Posterior cingulate gyrus (tissue), 11 donors: Measurements from ENCODE around the gene SIVA1.
A peak's percentile ranks its signal among the peaks of the same experiment; 100 is the strongest.

ENCODE experiments used
- DNase-seq, 10 donors: peaks; one replicate each; pipeline versions ENCODE4 v3.0.0 to v3.0.0-alpha.2; 2020 to 2021; ENCODE audit warnings: mixed read lengths in 3 of 10
- intact Hi-C: fragments of 100-400 bp; cut with DNase I; formaldehyde crosslinking; loops from one replicate; pipeline ENCODE4 v1.15.1; 2023

The SIVA1 gene

DNA sequence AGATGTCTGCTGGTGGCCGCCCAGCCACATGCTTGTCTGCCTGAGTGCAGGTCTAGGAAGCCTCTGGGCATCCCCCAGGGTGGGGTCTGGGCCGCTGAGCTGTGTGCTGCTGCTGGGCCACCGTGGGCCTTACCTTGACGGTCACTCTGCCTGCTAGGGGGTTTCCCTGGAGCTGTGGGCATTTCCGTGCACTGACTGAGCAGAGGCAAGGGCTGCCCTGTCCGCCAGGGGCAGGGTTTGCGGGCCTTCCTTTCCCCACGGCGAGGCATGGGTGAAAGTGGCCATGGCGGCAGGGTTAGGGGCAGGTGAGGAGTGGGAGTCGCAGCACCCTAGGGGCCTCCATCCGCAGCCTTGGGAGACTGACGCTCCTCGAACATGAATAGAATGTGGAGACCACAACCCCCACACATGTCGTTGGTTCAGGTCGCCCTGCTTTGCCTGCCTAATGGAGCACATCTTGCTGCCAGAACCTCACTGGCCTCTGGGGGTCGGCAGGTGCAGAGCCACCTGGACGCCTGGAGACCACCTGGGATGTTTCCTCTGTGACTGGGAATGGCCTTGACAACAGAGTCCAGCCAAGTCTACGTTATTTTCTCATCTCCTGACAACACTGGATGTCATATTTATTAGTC lies 50.4 kb downstream of the SIVA1 start:
- DNase-seq: no peak
- intact Hi-C loops: no loop called here

DNA sequence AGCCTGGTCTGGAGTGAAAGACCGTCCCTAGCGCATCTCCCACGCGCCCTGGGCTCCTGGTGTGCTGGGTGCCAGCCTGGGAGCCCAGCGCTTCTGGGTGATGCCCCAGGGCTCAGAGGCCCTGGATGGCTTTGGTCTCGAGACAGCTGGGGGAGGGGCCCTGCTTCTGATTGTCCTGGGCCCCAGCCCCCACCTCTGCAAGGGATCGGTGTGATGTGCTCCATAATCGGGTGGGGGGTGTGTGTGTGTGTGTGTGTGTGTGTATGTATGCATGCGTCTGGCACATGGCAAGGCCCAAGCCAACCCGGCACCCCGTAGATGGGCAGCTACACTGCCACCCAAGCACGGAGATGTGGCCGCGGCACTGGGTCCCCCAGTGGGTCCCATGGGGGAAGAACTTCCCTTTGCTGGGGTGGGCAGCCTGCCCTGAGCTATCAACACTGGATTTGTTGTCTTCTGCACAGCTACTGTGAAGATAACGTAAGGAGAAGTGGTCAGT lies 51.0 kb downstream of the SIVA1 start:
- DNase-seq: no peak
- intact Hi-C loops: no loop called here

DNA sequence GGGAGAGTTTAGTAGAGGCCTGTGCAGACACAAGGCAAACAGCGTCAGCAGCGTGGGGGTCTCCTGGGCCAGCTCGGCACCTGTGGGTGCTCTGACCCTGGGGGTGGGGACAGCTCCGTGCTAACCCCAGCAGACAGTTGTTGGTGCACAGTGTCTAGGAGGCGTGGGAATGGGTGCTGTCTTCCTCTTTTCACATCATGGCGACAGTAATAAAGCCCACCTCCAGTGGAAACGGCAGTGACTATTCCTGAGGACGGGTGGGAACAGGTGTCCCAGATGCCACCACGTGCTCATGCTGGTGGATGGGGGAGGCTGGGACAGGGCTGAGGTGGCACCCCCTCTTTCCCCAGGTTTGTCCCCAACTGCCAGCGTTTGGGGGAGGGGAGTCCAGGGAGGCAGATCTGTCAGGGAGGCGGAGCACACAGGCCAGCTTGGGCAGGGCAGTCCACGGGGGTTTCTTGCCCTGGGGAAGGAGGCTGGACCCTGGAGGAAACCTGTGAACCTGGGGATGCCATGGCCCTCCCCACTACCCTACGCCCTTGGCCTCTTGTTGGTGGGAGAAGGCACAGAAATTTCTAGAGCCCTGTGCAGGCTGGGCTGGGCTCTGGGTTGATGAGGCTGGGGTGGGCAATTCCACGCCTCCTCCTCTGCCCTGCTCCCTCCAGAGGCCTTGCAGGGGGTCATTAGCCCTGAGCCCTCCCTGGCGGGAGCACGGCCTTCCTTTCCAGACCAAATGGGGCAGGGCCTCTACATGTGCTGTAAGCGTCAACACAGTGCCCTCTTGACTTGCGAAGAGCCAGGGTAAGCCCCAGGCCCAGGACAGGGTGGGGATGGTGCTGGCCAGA lies 51.8 kb downstream of the SIVA1 start:
- DNase-seq: no peak
- intact Hi-C loops: no loop called here

DNA sequence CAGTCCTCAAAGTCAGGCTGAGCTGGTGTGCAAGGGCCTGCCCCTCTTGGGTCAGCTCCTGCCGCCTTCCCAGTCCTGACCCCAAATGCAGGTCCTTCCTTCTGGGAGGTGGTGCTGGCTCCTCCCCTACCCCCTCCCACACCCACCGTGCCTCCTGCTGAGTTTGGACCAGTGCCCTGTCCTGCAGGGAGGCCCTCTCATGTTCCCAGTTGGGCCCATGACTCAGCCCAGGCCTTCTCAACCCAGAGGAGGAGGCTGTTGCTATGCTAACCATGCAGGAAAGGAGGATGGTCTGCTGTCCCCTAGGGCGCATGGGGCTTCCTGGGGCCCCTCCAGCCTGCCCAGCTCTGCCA lies 52.4 kb downstream of the SIVA1 start:
- peak in 2 of 10 donors; percentile 5 to 64 for DNase-seq
- intact Hi-C loops: no loop called here

DNA sequence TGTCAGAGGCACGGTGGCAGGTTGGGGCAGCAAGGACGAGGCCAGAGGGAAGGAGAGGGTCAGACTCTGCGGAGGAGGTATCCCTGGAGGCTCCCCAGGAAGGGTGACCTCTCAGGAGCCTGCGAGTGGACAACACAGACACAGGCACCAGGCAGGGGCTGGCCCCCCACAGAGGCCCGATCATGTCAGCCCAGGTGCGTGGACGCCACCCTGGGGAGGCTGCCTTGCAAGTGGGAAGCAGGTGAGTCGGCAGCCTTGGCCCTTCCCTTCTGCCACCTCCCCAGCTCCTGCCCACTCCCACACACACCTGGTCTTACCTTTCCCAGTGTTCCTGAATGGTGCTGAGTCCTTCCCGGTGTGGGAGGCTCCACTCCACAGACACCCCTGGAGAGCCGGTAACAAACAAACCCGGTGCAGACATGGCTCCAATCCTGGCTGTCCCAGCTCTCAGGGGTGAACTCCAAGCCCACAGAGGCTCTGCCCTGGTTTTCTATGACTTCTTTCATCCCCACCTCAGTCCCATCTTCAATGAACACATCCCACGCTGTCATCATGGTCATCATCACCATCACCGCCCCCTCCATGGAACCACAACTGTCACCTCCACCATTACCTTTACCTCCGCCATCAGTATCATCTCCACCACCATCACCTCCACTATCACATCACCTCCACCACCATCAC lies 53.1 kb downstream of the SIVA1 start:
- intact Hi-C loops: no loop called here
- peak in 1 of 10 donors; percentile 76 for DNase-seq

DNA sequence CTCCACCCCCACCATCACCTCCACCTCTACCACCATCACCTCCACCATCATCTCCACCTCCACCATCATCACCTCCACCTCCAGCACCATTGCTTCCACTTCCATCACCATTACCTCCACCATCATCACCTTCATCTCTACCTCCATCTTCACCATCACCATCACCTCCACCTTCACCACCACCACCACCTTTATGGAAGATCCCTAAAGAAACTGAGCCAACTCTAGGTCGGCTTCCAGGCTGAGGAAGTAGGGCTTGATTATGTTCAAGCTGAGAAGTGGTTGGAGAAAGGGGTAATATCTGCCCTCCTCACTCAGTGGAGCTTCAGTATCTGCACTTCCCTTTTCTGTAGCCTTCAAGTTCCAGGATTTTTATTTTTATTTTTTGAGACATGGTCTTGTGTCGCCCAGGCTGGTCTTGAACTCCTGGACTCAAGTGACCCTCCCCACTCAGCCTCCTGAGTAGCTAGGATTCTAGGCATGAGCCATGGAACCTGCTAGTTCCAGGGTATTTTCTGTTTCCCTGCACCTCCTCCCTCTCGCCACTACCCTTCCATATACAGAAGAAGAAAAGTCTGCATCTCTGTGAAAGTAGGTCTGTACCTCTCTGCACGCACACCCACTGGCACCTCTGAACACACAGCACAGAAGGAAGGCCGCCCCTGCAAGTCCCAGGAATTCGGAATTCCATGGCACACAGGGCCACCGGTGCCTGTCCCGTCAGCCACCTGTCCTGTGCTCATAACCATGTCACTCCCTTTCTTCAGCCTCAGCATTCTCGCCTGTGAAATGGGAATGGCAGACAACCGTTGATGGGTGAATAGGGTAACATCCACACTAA lies 53.9 kb downstream of the SIVA1 start:
- DNase-seq: no peak
- intact Hi-C loops: no loop called here

DNA sequence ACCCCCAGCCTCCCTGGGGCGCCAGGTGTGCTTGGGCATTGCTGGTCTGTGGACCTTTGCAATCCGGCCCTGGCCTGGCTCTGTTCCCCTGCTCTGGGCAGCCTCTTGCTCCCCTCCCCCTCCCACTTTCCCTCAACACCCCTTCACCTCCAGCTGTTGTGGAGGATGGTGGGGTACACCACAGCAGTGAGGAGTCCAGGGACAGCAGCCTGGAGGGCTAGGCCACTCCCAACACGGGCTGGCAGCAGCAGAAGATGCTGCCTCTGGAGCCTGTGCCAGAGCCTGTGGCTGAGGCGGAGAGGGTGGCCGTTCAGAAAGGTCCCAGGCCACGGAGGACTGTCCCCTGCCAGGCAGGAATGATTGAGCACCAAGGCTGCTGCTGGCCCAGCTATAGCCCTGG lies 55.5 kb downstream of the SIVA1 start:
- intact Hi-C loops: no loop called here
- DNase-seq: peak in 2 of 10 donors; percentile 30 to 62
